Activated gamma-delta T cell treated with anti-CD3 and anti-CD28 coated beads, Interleukin-2, amount 50 U/mL, for 16 hours (primary cell): ENCODE results near the gene ZFYVE28.
"Not testable (repeated sequence)": the region's sequence is repeated elsewhere in the genome, so short reads cannot be mapped to it uniquely, and the experiment has no call there.

Experiments
- DNase-seq: peaks from one replicate; pipeline ENCODE4 v3.0.0-alpha.2; 2020; ENCODE audit warnings: low read depth

Gene ZFYVE28

GRCh38 chr4:2446656-2447564 is 28.5 kb upstream of the ZFYVE28 start:
- no peak for DNase-seq

GRCh38 chr4:2445571-2445970 is 27.1 kb upstream of the ZFYVE28 start:
- no peak for DNase-seq

- no peak for DNase-seq
Observed at GRCh38 chr4:2445130-2445529, 26.7 kb upstream of the ZFYVE28 start.

DNA sequence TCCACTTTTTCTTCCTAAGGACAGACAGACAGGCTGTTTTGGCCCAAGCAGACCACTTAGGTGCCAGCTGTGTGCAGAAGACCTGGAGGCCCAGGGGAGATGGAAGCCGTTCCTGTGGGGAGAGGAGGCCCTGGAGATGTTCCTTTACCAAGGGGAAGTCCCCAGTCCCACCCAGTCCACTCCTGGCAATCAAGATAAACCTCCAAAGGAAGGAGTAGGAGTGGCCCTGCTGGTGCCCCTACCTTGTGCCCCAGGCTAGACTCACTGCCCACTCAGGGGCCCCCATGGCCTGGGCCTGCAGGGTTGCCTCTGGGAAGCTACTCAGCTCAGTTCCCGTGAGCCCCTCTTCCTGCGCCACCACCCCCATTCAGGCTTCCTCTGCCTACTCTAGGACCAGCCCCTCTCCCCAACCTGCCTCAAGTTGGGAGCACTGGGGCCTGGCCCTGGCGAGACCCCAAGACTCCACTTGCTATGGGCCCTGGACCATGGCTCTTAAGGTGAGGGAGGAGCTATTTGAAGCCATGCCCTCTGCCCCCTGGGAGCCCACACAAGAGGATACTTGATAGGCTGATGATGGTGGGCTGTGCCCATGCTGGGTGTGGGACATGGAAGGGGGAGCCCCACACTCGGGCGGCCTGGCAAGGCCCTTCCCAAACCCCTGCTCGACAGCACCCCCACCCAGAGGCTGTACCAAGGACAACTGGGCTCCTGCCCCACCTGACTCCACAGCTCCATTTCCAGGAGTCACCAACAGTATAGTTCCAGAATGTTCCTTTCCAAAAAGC is 25.7 kb upstream of the ZFYVE28 start:
- no peak for DNase-seq

- DNase-seq = no peak
Observed at GRCh38 chr4:2443061-2443730, 24.8 kb upstream of the ZFYVE28 start.

DNA sequence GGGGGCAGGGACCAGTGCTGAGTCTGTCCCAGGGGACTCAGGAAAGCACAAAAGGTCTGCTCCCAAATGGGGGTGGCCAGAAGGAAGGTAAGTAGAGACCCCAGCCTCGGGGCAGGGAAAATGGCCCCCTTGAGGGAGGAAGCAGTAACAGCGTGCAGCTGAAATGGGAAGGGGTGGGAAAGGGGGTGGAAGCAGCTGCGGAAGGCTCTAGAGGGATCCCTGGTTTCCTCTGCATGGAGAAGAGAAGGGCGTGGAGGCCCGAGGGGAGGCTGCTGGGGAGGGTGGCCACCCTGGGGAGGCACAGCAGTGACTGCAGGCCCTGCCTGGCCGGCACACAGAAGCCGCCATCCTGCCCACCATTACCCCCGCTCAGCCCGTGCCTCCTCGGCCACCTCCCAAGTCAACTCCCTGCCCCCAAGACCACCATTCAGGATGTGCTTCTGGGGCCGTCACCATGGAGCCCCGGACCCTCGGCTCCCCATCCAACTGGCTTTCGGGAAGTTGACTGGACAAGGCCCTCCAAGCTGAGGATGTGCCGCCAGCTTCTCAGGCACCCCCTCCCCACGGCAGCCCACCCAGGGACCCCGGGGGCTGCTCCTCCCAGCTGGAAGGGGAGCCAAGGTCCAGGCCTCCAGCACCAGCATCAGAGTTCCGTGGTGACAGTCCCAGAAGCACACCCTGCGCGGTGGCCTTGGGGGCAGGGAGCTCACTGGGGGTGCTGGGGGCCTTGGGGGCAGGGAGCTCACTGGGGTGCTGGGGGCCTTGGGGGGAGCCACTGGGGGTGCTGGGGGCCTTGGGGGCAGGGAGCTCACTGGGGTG is 23.9 kb upstream of the ZFYVE28 start:
- no peak for DNase-seq

DNA sequence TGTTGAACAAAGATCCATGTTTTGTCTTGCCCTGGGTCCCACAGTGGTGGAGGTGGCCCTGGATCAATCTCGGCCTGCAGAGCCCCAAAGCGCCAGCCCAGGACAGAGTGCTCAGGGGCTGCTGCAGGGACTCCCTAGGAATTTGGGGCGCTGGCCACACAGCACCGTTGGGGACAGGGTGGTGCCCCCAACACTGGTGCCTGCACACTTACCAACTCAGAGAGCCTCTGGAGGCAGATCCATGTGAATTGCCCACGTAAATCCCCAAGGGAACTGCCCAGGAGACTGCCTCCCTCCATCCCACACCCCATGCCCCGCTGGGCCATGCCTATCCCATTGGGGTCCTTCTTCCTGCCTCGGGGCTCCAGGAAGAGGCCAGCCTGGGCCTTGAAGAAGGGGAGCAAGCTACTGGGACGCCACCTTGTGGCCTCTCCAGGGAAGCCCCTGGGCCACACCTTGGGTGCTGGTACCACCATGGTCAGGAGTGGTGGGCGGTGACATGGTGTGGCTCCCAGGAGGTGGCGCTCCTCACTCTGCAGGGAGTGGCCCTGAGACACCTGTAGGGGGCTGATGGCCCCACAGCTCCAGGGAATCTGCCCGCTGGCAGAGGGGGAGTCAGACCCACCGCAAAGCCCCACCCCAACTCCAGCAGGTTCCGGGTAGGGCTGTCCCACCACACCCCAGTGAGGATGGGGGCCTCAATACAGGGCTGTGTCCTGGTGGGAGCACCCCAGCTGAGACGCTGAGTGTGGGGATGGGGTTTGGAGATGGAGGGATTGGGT is 23.1 kb upstream of the ZFYVE28 start:
- DNase-seq = peak; percentile 54

- no peak for DNase-seq
Observed at GRCh38 chr4:2438822-2439718, 20.6 kb upstream of the ZFYVE28 start.

GRCh38 chr4:2437475-2438215 is 19.2 kb upstream of the ZFYVE28 start:
- no peak for DNase-seq

- DNase-seq = no peak
Observed at GRCh38 chr4:2436761-2437474, 18.5 kb upstream of the ZFYVE28 start.

- DNase-seq = no peak
Observed at GRCh38 chr4:2436301-2436700, 17.9 kb upstream of the ZFYVE28 start.

- no peak for DNase-seq
Observed at GRCh38 chr4:2434420-2434819, 16.0 kb upstream of the ZFYVE28 start.

GRCh38 chr4:2433609-2434350 is 15.3 kb upstream of the ZFYVE28 start:
- DNase-seq = no peak

DNA sequence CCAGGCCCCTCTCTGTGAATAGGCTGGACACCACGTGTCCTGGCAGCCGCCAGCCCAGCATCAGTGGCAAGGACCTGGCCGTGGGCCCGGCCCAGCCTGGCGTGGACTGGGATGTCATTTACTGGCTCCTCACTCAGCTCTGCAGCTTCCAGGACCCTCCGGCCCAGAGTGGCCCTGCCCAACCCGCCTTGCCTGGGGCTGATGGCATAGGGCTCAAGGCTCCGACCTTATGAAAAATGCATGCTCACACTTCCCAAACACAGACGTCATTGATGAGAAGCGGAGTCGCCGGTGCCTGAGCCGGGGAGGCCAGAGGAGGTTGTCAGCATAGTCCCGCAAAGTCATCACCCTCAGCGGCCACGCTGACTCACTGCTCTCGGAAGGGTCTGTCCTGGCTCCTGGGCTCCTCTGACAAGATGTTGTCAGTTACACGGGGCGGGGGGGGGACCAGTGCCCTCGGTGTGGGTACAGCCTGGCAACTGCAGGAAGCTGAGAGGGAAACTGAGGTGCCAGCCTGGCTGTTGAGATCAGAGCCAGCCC is 14.6 kb upstream of the ZFYVE28 start:
- DNase-seq = no peak

GRCh38 chr4:2432004-2432403 is 13.6 kb upstream of the ZFYVE28 start:
- DNase-seq = no peak

DNA sequence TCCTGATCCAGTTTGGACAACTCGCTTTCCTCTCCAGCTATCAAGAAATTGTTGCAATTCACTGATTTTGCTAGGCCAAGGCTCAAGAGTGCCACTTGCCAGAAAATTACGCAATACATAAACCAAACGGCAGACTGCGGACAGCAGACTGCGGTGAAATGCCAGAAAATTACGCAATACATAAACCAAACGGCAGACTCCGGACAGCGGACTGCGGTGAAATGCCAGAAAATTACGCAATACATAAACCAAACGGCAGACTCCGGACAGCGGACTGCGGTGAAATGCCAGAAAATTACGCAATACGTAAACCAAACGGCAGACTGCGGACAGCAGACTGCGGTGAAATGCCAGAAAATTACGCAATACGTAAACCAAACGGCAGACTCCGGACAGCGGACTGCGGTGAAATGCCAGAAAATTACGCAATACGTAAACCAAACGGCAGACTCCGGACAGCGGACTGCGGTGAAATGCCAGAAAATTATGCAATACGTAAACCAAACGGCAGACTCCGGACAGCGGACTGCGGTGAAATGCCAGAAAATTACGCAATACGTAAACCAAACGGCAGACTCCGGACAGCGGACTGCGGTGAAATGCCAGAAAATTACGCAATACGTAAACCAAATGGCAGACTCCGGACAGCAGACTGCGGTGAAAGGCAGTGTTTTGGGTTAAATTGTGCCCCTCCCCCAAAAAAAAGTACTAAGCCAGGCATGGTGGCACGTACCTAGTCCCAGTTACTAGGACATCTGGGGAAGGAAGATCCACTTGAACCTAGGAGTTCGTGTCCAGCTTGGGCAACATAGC is 11.7 kb upstream of the ZFYVE28 start:
- DNase-seq = not testable (repeated sequence)
